SW480 (cell line): ENCODE results near the gene C2orf78.
A peak's percentile ranks its signal among the peaks of the same experiment; 100 is the strongest.
"Not testable (repeated sequence)": the region's sequence is repeated elsewhere in the genome, so short reads cannot be mapped to it uniquely, and the experiment has no call there.

Experiments
- DNase-seq: peaks from one replicate; pipeline ENCODE4 v3.0.0-alpha.2; 2016; ENCODE audit warnings: low spot score

The C2orf78 gene

GRCh38 chr2:73779467-73780236 lies 4.3 kb upstream of the C2orf78 start, which contains the start of gene DUSP11:
Gene DUSP11 (minus strand): TSS chr2:73780103. CDS start chr2:73779974, 129 bp downstream.
- DNase-seq, result peak; percentile 92

- no peak for DNase-seq
These were observed 3.8 kb upstream of the C2orf78 start for GRCh38 chr2:73780237-73780582.

- DNase-seq, result not testable (repeated sequence)
These were observed 581 bp upstream of the C2orf78 start for GRCh38 chr2:73783402-73783801.

GRCh38 chr2:73811878-73812277 lies 27.9 kb downstream of the C2orf78 start:
- no peak for DNase-seq

- no peak for DNase-seq
These were observed 28.7 kb downstream of the C2orf78 start for GRCh38 chr2:73812635-73813034.

GRCh38 chr2:73818296-73818695 lies 34.3 kb downstream of the C2orf78 start:
- DNase-seq, result no peak

GRCh38 chr2:73821227-73821626 lies 37.2 kb downstream of the C2orf78 start:
- no peak for DNase-seq

GRCh38 chr2:73821669-73822068 lies 37.7 kb downstream of the C2orf78 start:
- DNase-seq, result no peak

- DNase-seq, result no peak
These were observed 38.3 kb downstream of the C2orf78 start for GRCh38 chr2:73822276-73822675.

GRCh38 chr2:73822991-73823390 lies 39.0 kb downstream of the C2orf78 start:
- DNase-seq, result no peak

GRCh38 chr2:73823416-73823815 lies 39.4 kb downstream of the C2orf78 start:
- DNase-seq, result no peak

- DNase-seq, result peak; percentile 77
These were observed 40.0 kb downstream of the C2orf78 start for GRCh38 chr2:73823916-73824523.

- no peak for DNase-seq
These were observed 41.4 kb downstream of the C2orf78 start for GRCh38 chr2:73825408-73825807.

GRCh38 chr2:73827018-73827417 lies 43.0 kb downstream of the C2orf78 start:
- peak; percentile 36 for DNase-seq

- no peak for DNase-seq
These were observed 43.8 kb downstream of the C2orf78 start for GRCh38 chr2:73827660-73828388.

GRCh38 chr2:73828389-73828817 lies 44.4 kb downstream of the C2orf78 start:
- DNase-seq, result no peak

- peak; percentile 98 for DNase-seq
These were observed 45.0 kb downstream of the C2orf78 start, which contains the start of gene STAMBP for GRCh38 chr2:73828818-73829570. Gene STAMBP (plus strand): TSS chr2:73828961. CDS start chr2:73830857, 1,896 bp downstream.

- DNase-seq, result no peak
These were observed 47.0 kb downstream of the C2orf78 start for GRCh38 chr2:73830871-73831401.

- peak; percentile 18 for DNase-seq
These were observed 48.9 kb downstream of the C2orf78 start for GRCh38 chr2:73832930-73833329.

- DNase-seq, result no peak
These were observed 52.4 kb downstream of the C2orf78 start for GRCh38 chr2:73836141-73836943.
